Hepatocyte (in vitro differentiated cells): ENCODE data around the gene SLC9B1. TPM values are rescaled to one million over a fixed set of nuclear protein-coding genes. Genes with fewer than 3 reads are reported as not detected.

Source experiments
- DNase-seq: peaks from one replicate; pipeline ENCODE4 v3.0.0-alpha.2; 2016; ENCODE audit warnings: low spot score
- H2AFZ ChIP-seq: fragments of 200-600 bp; sonication (generic); 2 replicates; pipeline ENCODE4 v1.6.0; 2016; ENCODE audit warnings: antibody characterized with exemption, mild to moderate bottlenecking
- H3K27ac ChIP-seq: fragments of 200-600 bp; sonication (generic); 2 replicates; pipeline ENCODE4 v1.5.1; 2016; ENCODE audit warnings: mild to moderate bottlenecking
- H3K27me3 ChIP-seq: fragments of 200-600 bp; sonication (generic); 2 replicates; pipeline ENCODE4 v1.6.1; 2016
- H3K36me3 ChIP-seq: fragments of 200-600 bp; sonication (generic); replicated peaks from 2 replicates; pipeline ENCODE4 v1.5.1; 2016; ENCODE audit warnings: low read depth; ENCODE audit not compliant: insufficient read depth
- H3K4me1 ChIP-seq: fragments of 200-600 bp; sonication (generic); 2 replicates; pipeline ENCODE4 v1.5.1; 2016; ENCODE audit warnings: mild to moderate bottlenecking, moderate library complexity; ENCODE audit not compliant: insufficient read depth
- H3K4me2 ChIP-seq: fragments of 200-600 bp; sonication (generic); 2 replicates; pipeline ENCODE4 v1.6.0; 2016
- H3K4me3 ChIP-seq: fragments of 200-600 bp; sonication (generic); 2 replicates; pipeline ENCODE4 v1.5.1; 2016; ENCODE audit warnings: mild to moderate bottlenecking
- H3K79me2 ChIP-seq: fragments of 200-600 bp; sonication (generic); 2 replicates; pipeline ENCODE4 v1.6.0; 2017; ENCODE audit warnings: mild to moderate bottlenecking
- H3K9me2 ChIP-seq: fragments of 200-600 bp; sonication (generic); replicated peaks from 2 replicates; pipeline ENCODE4 v1.6.0; 2017; ENCODE audit warnings: mild to moderate bottlenecking; ENCODE audit not compliant: insufficient read depth
- H3K9me3 ChIP-seq: fragments of 200-600 bp; sonication (generic); 2 replicates; pipeline ENCODE4 v1.5.1; 2016; ENCODE audit warnings: low read depth, mild to moderate bottlenecking
- H4K20me1 ChIP-seq: fragments of 200-600 bp; sonication (generic); 2 replicates; pipeline ENCODE4 v1.6.0; 2016; ENCODE audit warnings: mild to moderate bottlenecking; ENCODE audit not compliant: insufficient read depth, poor library complexity, severe bottlenecking
- EZH2 ChIP-seq: fragments of 200-600 bp; sonication (generic); IDR thresholded peaks from 2 replicates; pipeline ENCODE4 v1.6.1; 2016; ENCODE audit warnings: antibody characterized with exemption, mild to moderate bottlenecking, borderline replicate concordance
- EZH2phosphoT487 ChIP-seq: fragments of 200-600 bp; sonication (generic); IDR thresholded peaks from one replicate; pipeline ENCODE4 v1.6.1; 2018; ENCODE audit warnings: antibody characterized with exemption, mild to moderate bottlenecking, low read depth, moderate library complexity; ENCODE audit not compliant: unreplicated experiment, severe bottlenecking
- WGBS: methylation state at CpG from one replicate; pipeline ENCODE4 v1.1.6; 2016; ENCODE audit warnings: low lambda C conversion rate; ENCODE audit errors: missing lambda C conversion rate; 5-methylcytosine and 5-hydroxymethylcytosine counted together
- polyA plus RNA-seq: library from polyadenylated mRNA; unstranded; fragments of >200 nt; fragmentation: Nextera tagmentation; extraction: Ambion mirVana; gene quantifications from 2 replicates; pipeline ENCODE4 v1.2.1, GENCODE V29; 2016
- total RNA-seq: library from RNA; depleted of rRNA; stranded (reverse); fragments of >200 nt; gene quantifications from 2 replicates; pipeline ENCODE4 v1.2.3, GENCODE V29; 2014
- TF ChIP-seq, protein P1 (sequence below): fragments of 200-600 bp; sonication (generic); IDR thresholded peaks from 2 replicates; pipeline ENCODE4 v1.5.1; 2016; ENCODE audit warnings: antibody characterized with exemption, mild to moderate bottlenecking; ENCODE audit not compliant: poor library complexity

The SLC9B1 gene, protein sequence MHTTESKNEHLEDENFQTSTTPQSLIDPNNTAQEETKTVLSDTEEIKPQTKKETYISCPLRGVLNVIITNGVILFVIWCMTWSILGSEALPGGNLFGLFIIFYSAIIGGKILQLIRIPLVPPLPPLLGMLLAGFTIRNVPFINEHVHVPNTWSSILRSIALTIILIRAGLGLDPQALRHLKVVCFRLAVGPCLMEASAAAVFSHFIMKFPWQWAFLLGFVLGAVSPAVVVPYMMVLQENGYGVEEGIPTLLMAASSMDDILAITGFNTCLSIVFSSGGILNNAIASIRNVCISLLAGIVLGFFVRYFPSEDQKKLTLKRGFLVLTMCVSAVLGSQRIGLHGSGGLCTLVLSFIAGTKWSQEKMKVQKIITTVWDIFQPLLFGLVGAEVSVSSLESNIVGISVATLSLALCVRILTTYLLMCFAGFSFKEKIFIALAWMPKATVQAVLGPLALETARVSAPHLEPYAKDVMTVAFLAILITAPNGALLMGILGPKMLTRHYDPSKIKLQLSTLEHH
- total RNA-seq (not detected in 2 replicates), polyA plus RNA-seq (not detected in 2 replicates)

DNA sequence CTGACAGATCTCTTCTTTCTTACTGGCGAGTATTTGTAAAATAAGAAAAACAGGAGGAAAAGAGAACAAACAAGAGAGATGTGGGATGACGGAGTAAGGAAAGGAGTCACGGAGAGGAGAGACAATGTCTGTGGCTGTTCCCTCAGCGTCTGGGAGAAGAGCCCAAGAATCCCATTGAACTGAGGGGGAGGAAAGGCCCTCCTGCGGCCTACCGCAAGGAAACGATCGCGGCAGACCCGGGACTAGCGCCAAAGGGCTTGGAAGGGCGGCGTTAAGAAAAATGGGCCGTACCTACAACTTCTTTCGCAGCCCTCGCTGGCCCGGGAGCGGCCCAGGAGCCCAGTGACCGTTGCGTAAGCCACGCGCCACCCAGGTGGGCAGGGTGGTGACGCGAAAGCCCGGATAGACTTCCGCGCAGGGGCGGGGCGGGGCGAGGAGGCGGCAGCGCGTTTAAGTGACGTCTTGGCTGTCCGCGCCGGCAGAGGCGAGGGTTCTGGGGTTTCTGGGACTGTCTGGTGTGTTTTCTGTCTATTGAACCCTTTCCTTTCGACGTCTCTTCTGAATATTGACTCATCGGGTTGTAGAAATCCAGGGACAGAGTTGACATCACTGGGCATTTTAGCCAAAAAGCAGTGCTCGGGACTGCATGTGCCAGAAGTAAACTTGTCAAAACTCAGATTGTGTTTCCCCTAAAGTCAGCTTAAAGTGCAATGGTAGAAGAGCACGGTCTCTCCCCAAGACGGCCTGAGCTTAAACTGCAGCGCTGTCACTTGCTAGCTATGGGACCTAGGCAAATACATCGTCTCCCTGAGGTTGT lies at the start of gene SLC9B1:
Gene SLC9B1 (minus strand): TSS at position 398 of the 817 bp plus-strand sequence. CDS start 27,994 bp downstream, outside the sequence.
- no peaks in the 10 kb centered on the region for H3K36me3 ChIP-seq
- TF ChIP-seq, protein P1, sequence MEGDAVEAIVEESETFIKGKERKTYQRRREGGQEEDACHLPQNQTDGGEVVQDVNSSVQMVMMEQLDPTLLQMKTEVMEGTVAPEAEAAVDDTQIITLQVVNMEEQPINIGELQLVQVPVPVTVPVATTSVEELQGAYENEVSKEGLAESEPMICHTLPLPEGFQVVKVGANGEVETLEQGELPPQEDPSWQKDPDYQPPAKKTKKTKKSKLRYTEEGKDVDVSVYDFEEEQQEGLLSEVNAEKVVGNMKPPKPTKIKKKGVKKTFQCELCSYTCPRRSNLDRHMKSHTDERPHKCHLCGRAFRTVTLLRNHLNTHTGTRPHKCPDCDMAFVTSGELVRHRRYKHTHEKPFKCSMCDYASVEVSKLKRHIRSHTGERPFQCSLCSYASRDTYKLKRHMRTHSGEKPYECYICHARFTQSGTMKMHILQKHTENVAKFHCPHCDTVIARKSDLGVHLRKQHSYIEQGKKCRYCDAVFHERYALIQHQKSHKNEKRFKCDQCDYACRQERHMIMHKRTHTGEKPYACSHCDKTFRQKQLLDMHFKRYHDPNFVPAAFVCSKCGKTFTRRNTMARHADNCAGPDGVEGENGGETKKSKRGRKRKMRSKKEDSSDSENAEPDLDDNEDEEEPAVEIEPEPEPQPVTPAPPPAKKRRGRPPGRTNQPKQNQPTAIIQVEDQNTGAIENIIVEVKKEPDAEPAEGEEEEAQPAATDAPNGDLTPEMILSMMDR, result no peak
- no peak for TF ChIP-seq EZH2phosphoT487
- no peak for TF ChIP-seq EZH2
- DNase-seq, result peak; percentile 8
- H3K4me3 ChIP-seq, result no peak within 1 kb of the TSS
- H3K27ac ChIP-seq, result no peak within 1 kb of the TSS
- H3K9me2 ChIP-seq, result no peaks in the 10 kb centered on the region
- 95% methylated on average over 44 of the region's 46 CpGs for WGBS
- no peak within 1 kb of the TSS for H2AFZ ChIP-seq
- no peaks in the 10 kb centered on the region for H4K20me1 ChIP-seq
- H3K9me3 ChIP-seq, result no peaks in the 10 kb centered on the region
- no peaks in the 10 kb centered on the region for H3K27me3 ChIP-seq
- H3K4me2 ChIP-seq, result no peak within 1 kb of the TSS
- no peaks in the 10 kb centered on the region for H3K79me2 ChIP-seq
- no peaks in the 10 kb centered on the region for H3K4me1 ChIP-seq

DNA sequence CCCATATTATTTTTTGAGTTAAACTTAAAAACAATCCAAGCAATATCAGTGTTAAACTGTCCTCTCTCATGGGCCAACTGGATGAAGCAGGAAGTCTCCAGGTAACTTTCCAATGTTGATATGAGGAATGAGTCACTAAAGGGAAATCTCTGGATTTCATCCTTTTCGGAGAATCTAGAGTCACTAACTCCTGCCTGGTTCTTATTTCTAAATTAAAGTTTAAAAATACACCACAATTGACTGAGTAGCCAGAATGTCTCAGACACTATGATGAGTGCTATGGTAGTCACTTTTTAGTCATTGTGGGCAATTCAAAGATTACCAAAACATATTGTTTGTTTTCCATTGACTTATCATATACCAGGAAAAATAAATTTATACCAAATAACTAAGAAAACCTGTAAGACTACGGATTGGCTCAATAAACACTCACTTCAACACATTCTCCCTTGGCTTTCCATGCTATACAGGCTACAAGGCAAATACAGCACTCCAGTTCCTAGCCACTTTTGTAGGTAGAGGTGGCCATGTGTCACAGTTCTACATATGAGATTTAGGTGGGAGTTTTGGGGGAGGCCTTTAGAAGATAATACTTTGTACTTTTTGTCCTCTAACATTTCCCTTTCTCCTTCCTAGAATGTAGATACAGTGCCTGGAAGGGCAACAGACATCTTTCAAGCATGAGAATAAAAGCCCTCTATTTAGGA lies 48.5 kb upstream of the SLC9B1 start:
- Histone ChIP-seq H3K36me3 (no peaks in the 10 kb centered on the region), H3K9me3 (no peaks in the 10 kb centered on the region), H3K27ac (no peak overlapping the region), H3K4me1 (no peaks in the 10 kb centered on the region), H2AFZ (no peak overlapping the region), H3K79me2 (peaks cover 5% of the 10 kb centered on the region), H3K27me3 (no peaks in the 10 kb centered on the region), H3K9me2 (no peaks in the 10 kb centered on the region), H4K20me1 (no peaks in the 10 kb centered on the region), H3K4me3 (no peak overlapping the region), H3K4me2 (no peak overlapping the region)
- TF ChIP-seq EZH2phosphoT487 (no peak), EZH2 (no peak)
- TF ChIP-seq, protein P1, result no peak
- 88% methylated on average over 2 of the region's 2 CpGs for WGBS
- no peak for DNase-seq

DNA sequence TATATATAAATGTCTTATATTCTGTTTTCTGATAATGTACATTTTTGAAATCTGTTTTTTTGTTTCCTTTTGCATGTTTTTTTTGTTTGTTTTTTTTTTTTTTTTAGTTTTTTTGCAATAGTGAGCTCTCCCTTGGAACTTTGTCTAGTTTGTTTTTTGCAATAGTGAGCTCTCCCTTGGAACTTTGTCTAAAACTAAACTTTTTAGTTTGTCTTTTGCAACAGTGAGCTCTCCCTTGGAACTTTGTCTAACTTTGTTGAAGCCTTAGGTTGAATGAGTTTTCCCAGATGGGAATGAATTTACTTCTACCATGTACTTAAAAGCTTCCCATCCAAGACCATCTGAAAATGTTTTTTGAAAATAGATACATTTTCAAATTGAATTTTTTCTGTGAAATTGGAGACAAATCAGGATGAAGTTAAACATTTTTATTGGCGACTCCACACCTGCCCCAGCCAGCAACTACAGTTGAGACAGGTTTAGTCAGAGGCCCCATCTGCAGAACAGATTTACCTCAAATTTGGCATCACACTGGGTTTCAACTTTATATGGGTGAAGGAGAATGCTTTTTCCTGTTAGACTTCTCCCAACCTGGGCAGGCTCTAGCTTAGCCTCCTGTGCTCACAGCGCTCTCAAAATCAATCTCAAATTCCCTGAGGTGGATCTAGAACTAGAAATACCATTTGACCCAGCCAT lies 41.1 kb upstream of the SLC9B1 start:
- DNase-seq, result no peak
- H3K4me3 ChIP-seq, result no peak overlapping the region
- H3K9me3 ChIP-seq, result no peaks in the 10 kb centered on the region
- H2AFZ ChIP-seq, result no peak overlapping the region
- no peak overlapping the region for H3K4me2 ChIP-seq
- H3K79me2 ChIP-seq, result no peaks in the 10 kb centered on the region
- no peaks in the 10 kb centered on the region for H3K36me3 ChIP-seq
- no peaks in the 10 kb centered on the region for H3K27me3 ChIP-seq
- H4K20me1 ChIP-seq, result no peaks in the 10 kb centered on the region
- TF ChIP-seq, protein P1, result no peak
- TF ChIP-seq EZH2, result no peak
- TF ChIP-seq EZH2phosphoT487, result no peak
- H3K9me2 ChIP-seq, result no peaks in the 10 kb centered on the region
- 96% methylated on average over 2 of the region's 2 CpGs for WGBS
- no peak overlapping the region for H3K27ac ChIP-seq
- no peaks in the 10 kb centered on the region for H3K4me1 ChIP-seq
